Non-pigmented ciliary epithelial cell (primary cell): ENCODE measurements around the gene RALY.

Experiments
- DNase-seq: peaks from one replicate; pipeline ENCODE4 v3.0.0-alpha.2; 2010; ENCODE audit warnings: low read depth

RALY gene

GRCh38 chr20:33993576-33994221 lies at the start of gene RALY:
Gene RALY (plus strand): TSS chr20:33993911. CDS start chr20:34072075, 78,164 bp downstream.
- no peak for DNase-seq

- no peak for DNase-seq
These were observed 48.8 kb upstream of the RALY start for GRCh38 chr20:33944914-33945313.

- peak; percentile 51 for DNase-seq
These were observed 48.2 kb upstream of the RALY start for GRCh38 chr20:33945391-33946081.

GRCh38 chr20:33947709-33948295 lies 45.9 kb upstream of the RALY start:
- DNase-seq = no peak

GRCh38 chr20:33948480-33948879 lies 45.2 kb upstream of the RALY start:
- DNase-seq = no peak

GRCh38 chr20:33951171-33951570 lies 42.5 kb upstream of the RALY start:
- DNase-seq = no peak

- DNase-seq = no peak
These were observed 39.2 kb upstream of the RALY start for GRCh38 chr20:33954504-33954903.

GRCh38 chr20:33963751-33964150 lies 30.0 kb upstream of the RALY start:
- no peak for DNase-seq

- DNase-seq = no peak
These were observed 29.3 kb upstream of the RALY start for GRCh38 chr20:33964441-33964840.

GRCh38 chr20:33967126-33967525 lies 26.6 kb upstream of the RALY start:
- DNase-seq = no peak

GRCh38 chr20:33969563-33969962 lies 24.1 kb upstream of the RALY start:
- no peak for DNase-seq

- no peak for DNase-seq
These were observed 23.5 kb upstream of the RALY start for GRCh38 chr20:33970229-33970628.

GRCh38 chr20:33971147-33971975 lies 22.4 kb upstream of the RALY start:
- no peak for DNase-seq

- DNase-seq = no peak
These were observed 16.8 kb upstream of the RALY start for GRCh38 chr20:33976959-33977358.

GRCh38 chr20:33977535-33977934 lies 16.2 kb upstream of the RALY start:
- no peak for DNase-seq

- DNase-seq = no peak
These were observed 14.6 kb upstream of the RALY start for GRCh38 chr20:33979094-33979493.

- no peak for DNase-seq
These were observed 12.4 kb upstream of the RALY start for GRCh38 chr20:33981347-33981746.

- DNase-seq = no peak
These were observed 11.7 kb upstream of the RALY start for GRCh38 chr20:33981964-33982363.

GRCh38 chr20:33983371-33983770 lies 10.3 kb upstream of the RALY start:
- DNase-seq = no peak

GRCh38 chr20:33984182-33984719 lies 9.5 kb upstream of the RALY start:
- DNase-seq = no peak

- no peak for DNase-seq
These were observed 8.4 kb upstream of the RALY start for GRCh38 chr20:33985280-33985679.

GRCh38 chr20:33985830-33986229 lies 7.9 kb upstream of the RALY start:
- DNase-seq = no peak
